Right atrium auricular region (tissue), 2 donors: Measurements from ENCODE around the gene SMIM13. TPM values are rescaled to one million over a fixed set of nuclear protein-coding genes. Genes with fewer than 3 reads are reported as not detected.

ENCODE experiments used
- DNase-seq: peaks from one replicate; pipeline ENCODE4 v3.0.0-alpha.2; 2019; ENCODE audit warnings: low spot score
- H3K27ac ChIP-seq, 2 donors: fragments of 200-600 bp; sonication (generic); 1 replicate in 1 of 2; 2 replicates in 1 of 2; pipeline ENCODE4 v1.5.1; 2016 to 2019
- H3K27me3 ChIP-seq, 2 donors: fragments of 200-600 bp; sonication (generic); one replicate each; pipeline versions ENCODE4 v1.5.1 to v1.6.0; 2017 to 2019
- H3K36me3 ChIP-seq: fragments of 200-600 bp; sonication (generic); one replicate; pipeline ENCODE4 v1.5.1; 2016
- H3K4me1 ChIP-seq, 2 donors: fragments of 200-600 bp; sonication (generic); one replicate each; pipeline versions ENCODE4 v1.5.1 to v1.6.0; 2017 to 2019
- H3K4me3 ChIP-seq, 2 donors: fragments of 200-600 bp; sonication (generic); 1 replicate in 1 of 2; 2 replicates in 1 of 2; pipeline ENCODE4 v1.5.1; 2017 to 2019; ENCODE audit warnings: mild to moderate bottlenecking in 1 of 2, moderate library complexity in 1 of 2
- H3K9me3 ChIP-seq, 2 donors: fragments of 200-600 bp; sonication (generic); one replicate each; pipeline ENCODE4 v1.5.1; 2019
- total RNA-seq, 2 donors: library from RNA; depleted of rRNA; stranded (reverse); fragments of >200 nt; gene quantifications; one replicate each; pipeline ENCODE4 v1.1.0, GENCODE V29; 2016
- TF ChIP-seq, protein P1 (sequence below), 2 donors: fragments of 200-600 bp; sonication (generic); IDR thresholded peaks; one replicate each; pipeline ENCODE4 v1.5.1; 2019; ENCODE audit warnings: antibody characterized with exemption in 2 of 2

Gene SMIM13
- total RNA-seq, 2 donors from 2014 or later = 9.0 to 11.3 TPM

DNA sequence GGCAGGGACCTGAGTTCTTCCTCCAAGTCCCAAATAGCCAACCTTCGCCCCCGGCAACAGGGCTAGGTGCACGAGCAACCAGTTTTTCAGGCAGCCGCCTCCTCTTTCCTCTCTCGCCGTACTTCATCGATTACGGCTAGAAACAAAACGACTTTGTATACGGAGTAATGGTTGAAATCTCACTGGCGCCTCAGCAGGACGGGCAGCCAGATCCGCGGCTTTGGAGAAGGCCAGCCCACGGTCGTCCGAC is 333 bp upstream of the SMIM13 start:
- Histone ChIP-seq H3K27me3 (no peaks in the 10 kb centered on the region), H3K9me3 (no peaks in the 10 kb centered on the region), H3K4me1 (peaks cover 0 to 16% of the 10 kb centered on the region in 2 donors), H3K27ac (peak overlapping the region; percentile 97 to 98), H3K36me3 (no peaks in the 10 kb centered on the region), H3K4me3 (peak overlapping the region; percentile 88 to 92)
- no peak for DNase-seq
- TF ChIP-seq, protein P1, sequence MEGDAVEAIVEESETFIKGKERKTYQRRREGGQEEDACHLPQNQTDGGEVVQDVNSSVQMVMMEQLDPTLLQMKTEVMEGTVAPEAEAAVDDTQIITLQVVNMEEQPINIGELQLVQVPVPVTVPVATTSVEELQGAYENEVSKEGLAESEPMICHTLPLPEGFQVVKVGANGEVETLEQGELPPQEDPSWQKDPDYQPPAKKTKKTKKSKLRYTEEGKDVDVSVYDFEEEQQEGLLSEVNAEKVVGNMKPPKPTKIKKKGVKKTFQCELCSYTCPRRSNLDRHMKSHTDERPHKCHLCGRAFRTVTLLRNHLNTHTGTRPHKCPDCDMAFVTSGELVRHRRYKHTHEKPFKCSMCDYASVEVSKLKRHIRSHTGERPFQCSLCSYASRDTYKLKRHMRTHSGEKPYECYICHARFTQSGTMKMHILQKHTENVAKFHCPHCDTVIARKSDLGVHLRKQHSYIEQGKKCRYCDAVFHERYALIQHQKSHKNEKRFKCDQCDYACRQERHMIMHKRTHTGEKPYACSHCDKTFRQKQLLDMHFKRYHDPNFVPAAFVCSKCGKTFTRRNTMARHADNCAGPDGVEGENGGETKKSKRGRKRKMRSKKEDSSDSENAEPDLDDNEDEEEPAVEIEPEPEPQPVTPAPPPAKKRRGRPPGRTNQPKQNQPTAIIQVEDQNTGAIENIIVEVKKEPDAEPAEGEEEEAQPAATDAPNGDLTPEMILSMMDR (IDR thresholded peaks at IDR 0.05) = no peak

DNA sequence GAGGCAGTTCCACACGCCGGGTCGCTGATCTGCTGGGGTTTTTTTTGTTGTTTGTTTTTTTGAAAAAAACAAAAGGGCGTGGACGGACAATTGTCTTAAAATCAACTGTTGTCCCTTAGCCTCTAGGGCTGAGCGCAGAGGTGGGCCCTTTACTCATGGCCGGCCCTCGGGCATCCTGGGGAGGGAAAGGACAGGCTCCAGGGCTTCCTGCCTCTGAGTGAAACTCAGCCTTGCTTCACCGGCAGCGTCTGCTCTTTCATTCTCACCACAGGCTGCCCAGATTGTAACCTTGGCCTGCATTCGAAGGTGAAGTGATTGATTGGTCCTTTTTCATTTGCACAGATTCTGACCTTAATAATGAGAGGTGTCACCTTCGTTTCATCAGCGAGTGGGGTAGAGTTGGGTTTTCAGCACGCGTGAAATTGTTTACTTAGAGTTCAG is 797 bp downstream of the SMIM13 start:
- TF ChIP-seq, protein P1 (IDR thresholded peaks at IDR 0.05) = no peak
- peak overlapping the region; percentile 97 to 98 for H3K27ac ChIP-seq
- H3K4me1 ChIP-seq = peaks cover 0 to 16% of the 10 kb centered on the region in 2 donors
- peak; percentile 63 for DNase-seq
- H3K4me3 ChIP-seq = peak overlapping the region; percentile 88 to 92
- no peaks in the 10 kb centered on the region for H3K27me3 ChIP-seq
- H3K9me3 ChIP-seq = no peaks in the 10 kb centered on the region
- H3K36me3 ChIP-seq = no peaks in the 10 kb centered on the region

DNA sequence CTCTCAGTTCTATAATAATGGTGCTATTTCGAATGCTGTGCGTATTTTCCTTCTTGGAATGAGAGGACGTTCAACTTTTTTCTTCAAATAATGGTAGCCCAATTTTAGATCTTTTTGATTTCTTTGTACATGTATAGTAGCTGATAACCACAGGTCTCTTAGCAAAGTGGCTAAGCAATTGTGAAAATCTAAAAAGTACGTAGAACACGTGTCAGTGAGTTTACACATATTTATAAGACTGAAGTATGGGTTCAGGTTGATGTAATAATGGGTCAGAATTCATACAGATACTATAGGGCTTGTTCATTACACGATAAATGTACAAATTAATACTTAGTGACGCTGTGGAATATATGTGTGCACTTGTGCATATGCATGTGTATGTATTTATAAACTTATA is 1.3 kb downstream of the SMIM13 start:
- peaks cover 0 to 16% of the 10 kb centered on the region in 2 donors for H3K4me1 ChIP-seq
- H3K27me3 ChIP-seq = no peaks in the 10 kb centered on the region
- DNase-seq = no peak
- H3K4me3 ChIP-seq = peak overlapping the region; percentile 88 to 92
- H3K36me3 ChIP-seq = no peaks in the 10 kb centered on the region
- peak overlapping the region; percentile 97 to 98 for H3K27ac ChIP-seq
- no peaks in the 10 kb centered on the region for H3K9me3 ChIP-seq
- TF ChIP-seq, protein P1 (IDR thresholded peaks at IDR 0.05) = no peak

DNA sequence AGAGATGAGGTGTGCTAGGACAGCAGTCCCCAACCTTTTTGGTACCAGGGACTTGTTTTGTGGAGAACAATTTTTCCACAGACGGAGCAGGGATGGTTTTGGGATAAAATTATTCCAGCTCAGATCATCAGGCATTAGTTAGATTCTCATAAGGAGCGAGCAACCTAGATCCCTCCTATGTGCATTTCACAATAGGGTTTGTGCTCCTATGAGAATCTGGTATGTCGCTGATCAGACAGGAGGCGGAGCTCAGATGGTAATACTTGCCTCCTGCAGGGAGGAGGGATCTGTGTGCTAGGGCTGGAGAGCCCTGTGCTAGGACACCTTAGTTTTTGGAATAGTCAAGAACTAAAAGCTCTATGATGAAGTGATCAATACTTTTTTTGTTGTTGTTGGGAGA is 2.5 kb downstream of the SMIM13 start:
- TF ChIP-seq, protein P1 (IDR thresholded peaks at IDR 0.05) = no peak
- no peaks in the 10 kb centered on the region for H3K27me3 ChIP-seq
- H3K36me3 ChIP-seq = no peaks in the 10 kb centered on the region
- no peaks in the 10 kb centered on the region for H3K9me3 ChIP-seq
- peaks cover 0 to 16% of the 10 kb centered on the region in 2 donors for H3K4me1 ChIP-seq
- no peak overlapping the region for H3K4me3 ChIP-seq
- no peak for DNase-seq
- no peak overlapping the region for H3K27ac ChIP-seq

DNA sequence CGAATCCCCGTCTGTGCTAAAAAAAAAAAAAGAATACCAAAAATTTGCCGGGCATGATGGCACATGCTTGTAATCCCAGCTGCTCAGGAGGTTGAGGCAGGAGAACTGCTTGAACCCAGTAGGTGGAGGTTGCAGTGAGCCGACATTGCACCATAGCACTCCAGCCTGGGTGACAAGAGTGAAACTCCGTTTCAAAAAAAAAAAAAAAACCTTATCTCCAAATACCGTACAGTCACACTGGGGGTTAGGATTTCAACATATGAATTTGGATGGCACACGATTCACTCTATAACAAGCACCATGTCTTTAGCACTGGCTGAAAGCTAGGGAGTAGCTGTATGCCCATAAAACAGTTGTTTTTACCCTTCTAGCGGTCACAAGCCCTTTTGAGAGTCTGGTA is 3.8 kb downstream of the SMIM13 start:
- H3K36me3 ChIP-seq = no peaks in the 10 kb centered on the region
- no peak overlapping the region for H3K27ac ChIP-seq
- H3K4me1 ChIP-seq = peaks cover 0 to 16% of the 10 kb centered on the region in 2 donors
- H3K4me3 ChIP-seq = no peak overlapping the region
- DNase-seq = no peak
- TF ChIP-seq, protein P1 (IDR thresholded peaks at IDR 0.05) = no peak
- H3K9me3 ChIP-seq = no peaks in the 10 kb centered on the region
- H3K27me3 ChIP-seq = no peaks in the 10 kb centered on the region

DNA sequence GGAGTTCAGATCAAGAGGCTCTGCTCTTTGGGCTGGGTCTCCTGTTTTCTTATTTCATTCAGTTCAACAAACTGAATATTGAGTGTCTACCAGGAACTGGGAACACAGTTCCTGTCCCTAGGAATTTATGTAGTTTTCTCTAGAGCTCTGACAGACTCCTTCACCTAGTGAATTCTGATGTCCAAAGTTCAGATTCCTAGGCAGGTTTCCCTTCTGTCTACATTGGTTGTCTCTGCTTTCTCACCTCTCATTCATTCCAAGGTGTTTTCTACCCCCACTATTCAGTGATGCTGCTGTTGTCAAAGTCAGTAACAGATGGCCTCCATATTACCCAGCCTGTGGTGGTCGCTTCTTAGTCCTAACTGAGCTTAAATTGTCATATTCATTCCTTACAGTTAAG is 4.4 kb downstream of the SMIM13 start:
- no peak for DNase-seq
- no peaks in the 10 kb centered on the region for H3K36me3 ChIP-seq
- TF ChIP-seq, protein P1 (IDR thresholded peaks at IDR 0.05) = no peak
- H3K4me1 ChIP-seq = peaks cover 0 to 11% of the 10 kb centered on the region in 2 donors
- no peak overlapping the region for H3K4me3 ChIP-seq
- no peaks in the 10 kb centered on the region for H3K27me3 ChIP-seq
- no peaks in the 10 kb centered on the region for H3K9me3 ChIP-seq
- H3K27ac ChIP-seq = no peak overlapping the region
